Ovary (tissue), 9 donors: ENCODE measurements around the gene GPBP1. TPM values are rescaled to one million over a fixed set of nuclear protein-coding genes. Genes with fewer than 3 reads are reported as not detected.

Experiments used
- DNase-seq, 5 donors: peaks; one replicate each; pipeline ENCODE4 v3.0.0-alpha.2; 2019 to 2020
- H3K27ac ChIP-seq, 2 donors: fragments of 200-600 bp; one replicate each; pipeline versions ENCODE4 v1.5.1 to v1.8.0; 2019 to 2022
- H3K27me3 ChIP-seq: fragments of 200-600 bp; one replicate; pipeline ENCODE4 v1.8.0; 2022
- H3K36me3 ChIP-seq: fragments of 200-600 bp; sonication (generic); one replicate; pipeline ENCODE4 v1.5.1; 2019
- H3K4me1 ChIP-seq: one replicate; pipeline ENCODE4 v1.8.1; 2013; ENCODE audit warnings: mild to moderate bottlenecking, moderate library complexity; ENCODE audit not compliant: insufficient read depth
- H3K4me3 ChIP-seq: fragments of 200-600 bp; sonication (generic); one replicate; pipeline ENCODE4 v1.5.1; 2017
- H3K9me3 ChIP-seq, 2 donors: fragments of 200-600 bp in 1 of 2; sonication (generic) in 1 of 2; one replicate each; pipeline versions ENCODE4 v1.5.1 to v1.8.1; 2013 to 2019; ENCODE audit warnings: mild to moderate bottlenecking in 1 of 2, moderate library complexity in 1 of 2
- CTCF ChIP-seq, 3 donors: fragments of 450-650 bp in 2 of 3; fragments of 200-600 bp in 1 of 3; IDR thresholded peaks; one replicate each; pipeline versions ENCODE4 v1.5.1 to v1.8.0; 2016 to 2022; ENCODE audit warnings: antibody characterized with exemption in 3 of 3, mild to moderate bottlenecking in 1 of 3
- EP300 ChIP-seq: sonication (generic); formaldehyde crosslinking; IDR thresholded peaks from one replicate; pipeline ENCODE4 v1.6.1; 2017; ENCODE audit warnings: antibody characterized with exemption
- POLR2A ChIP-seq: fragments of 450-650 bp; IDR thresholded peaks from one replicate; pipeline ENCODE4 v1.6.1; 2017; ENCODE audit warnings: antibody characterized with exemption, mild to moderate bottlenecking, moderate library complexity
- WGBS, 3 donors: extraction: QIAGEN DNeasy Blood & Tissue Kit in 1 of 3; methylation state at CpG; one replicate each; pipeline versions ENCODE4 v1.1.5 to v1.1.7; 2013 to 2017; 5-methylcytosine and 5-hydroxymethylcytosine counted together
- intact Hi-C, 4 donors: fragments of 100-400 bp; cut with DNase I; formaldehyde crosslinking; loops; one replicate each; pipeline versions ENCODE4 v1.11.0 to v1.15.1; 2022 to 2023
- polyA plus RNA-seq, 2 donors: library from polyadenylated mRNA; stranded (reverse); fragments of 200-250 nt in 1 of 2; fragments of 350-450 nt in 1 of 2; fragmentation: Illumina TruSeq in 1 of 2; extraction: RNeasy Lipid Tissue Mini Kit (QIAGEN cat#74804) in 1 of 2; gene quantifications; one replicate each; pipeline ENCODE4 v1.2.3, GENCODE V29; 2013 to 2014
- total RNA-seq, 7 donors: library from RNA; depleted of rRNA in 2 of 7; stranded (reverse); fragments of >200 nt in 2 of 7; fragmentation: NEBNext Ultra II Directional in 3 of 7; extraction: Animal tissue kit (Norgen Biotek cat#: 25700) in 3 of 7; gene quantifications; one replicate each; pipeline versions ENCODE4 v1.1.0 to v1.2.4, GENCODE V29; 2016 to 2023
- donor health status: DM: no; HTN: no; CAD: no; lungs with moderate emphysema.
- donor health status: DM: no; HTN: no; CAD: no.
- donor health status: Bipolar disorder and iron deficiency.
- donor health status: DM: yes; HTN: yes; CAD: no.
- donor health status: DM: no; HTN: no; CAD: no.
- donor health status: DM: yes; HTN: yes; CAD: no.

GPBP1 gene
- total and polyA plus RNA-seq, 9 donors, result 63.7 to 124 (median 93.3) TPM

GRCh38 chr5:57246426-57246825 is 72.6 kb downstream of the GPBP1 start:
- WGBS, 3 donors, result 95 to 98% (median 97%) methylated on average over 2 of the region's 2 CpGs
- Histone ChIP-seq H3K4me1 (no peaks in the 10 kb centered on the region), H3K9me3 (no peaks in the 10 kb centered on the region), H3K27me3 (no peaks in the 10 kb centered on the region), H3K36me3 (no peaks in the 10 kb centered on the region), H3K4me3 (no peak overlapping the region), H3K27ac (no peak overlapping the region)
- DNase-seq, result no peak
- TF ChIP-seq CTCF (IDR thresholded peaks at IDR 0.05) (no peak), POLR2A (no peak), EP300 (no peak)
- intact Hi-C loops, result no loop called here

GRCh38 chr5:57247765-57248164 is 73.9 kb downstream of the GPBP1 start:
- H3K27ac ChIP-seq, result no peak overlapping the region

GRCh38 chr5:57249265-57249874 is 75.5 kb downstream of the GPBP1 start:
- Histone ChIP-seq H3K4me1 (no peaks in the 10 kb centered on the region), H3K27me3 (no peaks in the 10 kb centered on the region), H3K27ac (no peak overlapping the region), H3K4me3 (no peak overlapping the region), H3K36me3 (no peaks in the 10 kb centered on the region), H3K9me3 (no peaks in the 10 kb centered on the region)
- no peak for TF ChIP-seq EP300
- TF ChIP-seq POLR2A, result no peak
- DNase-seq, result no peak
- intact Hi-C loops, result no loop called here
- WGBS, 3 donors, result 79 to 86% (median 84%) methylated on average over 8 of the region's 8 CpGs

More at GRCh38 chr5:57247765-57248164, 73.9 kb downstream of the GPBP1 start:
- H3K4me1 ChIP-seq, result no peaks in the 10 kb centered on the region
- no peak for DNase-seq
- H3K36me3 ChIP-seq, result no peaks in the 10 kb centered on the region
- H3K4me3 ChIP-seq, result no peak overlapping the region
- H3K27me3 ChIP-seq, result no peaks in the 10 kb centered on the region
- no peaks in the 10 kb centered on the region for H3K9me3 ChIP-seq
- WGBS, 3 donors, result 87 to 98% (median 90%) methylated on average over 2 of the region's 2 CpGs
- TF ChIP-seq CTCF (IDR thresholded peaks at IDR 0.05) (no peak), EP300 (no peak), POLR2A (no peak)
- intact Hi-C loops, result no loop called here

GRCh38 chr5:57258052-57258451 is 84.2 kb downstream of the GPBP1 start:
- H3K36me3 ChIP-seq, result no peaks in the 10 kb centered on the region
- 69 to 82% (median 78%) methylated on average over 4 of the region's 4 CpGs for WGBS, 3 donors
- no peaks in the 10 kb centered on the region for H3K9me3 ChIP-seq

More at GRCh38 chr5:57258052-57258451, 84.2 kb downstream of the GPBP1 start:
- Histone ChIP-seq H3K27me3 (no peaks in the 10 kb centered on the region), H3K4me1 (no peaks in the 10 kb centered on the region), H3K4me3 (no peak overlapping the region), H3K27ac (no peak overlapping the region)
- TF ChIP-seq EP300 (no peak), POLR2A (no peak), CTCF (IDR thresholded peaks at IDR 0.05) (no peak)
- intact Hi-C loops, result no loop called here
- DNase-seq, result no peak
